H1 (cell line): ENCODE data around the gene KLHL1. TPM values are rescaled to one million over a fixed set of nuclear protein-coding genes. Genes with fewer than 3 reads are reported as not detected.

ENCODE experiments used
- CEBPB ChIP-seq: IDR thresholded peaks from 2 replicates; pipeline ENCODE4 v1.6.1; 2012; ENCODE audit warnings: low read depth, low read length
- CHD7 ChIP-seq: fragments of 300-600 bp; sonication (generic); IDR thresholded peaks from 2 replicates; pipeline ENCODE4 v1.7.1; 2012; ENCODE audit warnings: low read length, moderate library complexity, mild to moderate bottlenecking, inconsistent platforms; ENCODE audit not compliant: insufficient replicate concordance
- KDM4A ChIP-seq: IDR thresholded peaks from one replicate; pipeline ENCODE4 v1.7.1; 2012; ENCODE audit warnings: low read depth, mild to moderate bottlenecking, moderate library complexity, low read length, inconsistent platforms; ENCODE audit not compliant: severe bottlenecking
- NRF1 ChIP-seq: IDR thresholded peaks from 2 replicates; pipeline ENCODE4 v1.6.1; 2011; ENCODE audit warnings: mild to moderate bottlenecking, low read depth, low read length, improper control_type of control experiment
- TAF1 ChIP-seq: IDR thresholded peaks from 2 replicates; pipeline ENCODE4 v1.6.1; 2011; ENCODE audit warnings: mild to moderate bottlenecking, low read depth, low read length
- polyA plus RNA-seq, 7 experiments: library from polyadenylated mRNA; depleted of rRNA in 3 of 7; stranded (reverse) in 5 of 7; unstranded in 2 of 7; fragments of >200 nt in 5 of 7; fragments of 200-250 nt in 2 of 7; gene quantifications; 1 replicate in 5 of 7; 2 replicates in 1 of 7; 4 replicates in 1 of 7; pipeline versions ENCODE4 v1.2.1 to v1.2.3, GENCODE V29; 2011 to 2013; ENCODE audit warnings: missing spikeins in 2 of 7, mixed read lengths in 2 of 7
- total RNA-seq: library from RNA; stranded (reverse); fragmentation: NEBNext Ultra II Directional; extraction: Animal tissue kit (Norgen Biotek cat#: 25700); gene quantifications from 2 replicates; pipeline ENCODE4 v1.2.1, GENCODE V29; 2021

The KLHL1 gene
- total and polyA plus RNA-seq, 2 of the 8 experiments (the other 6 are each of a cell fraction or from before 2014, with no cell fraction given) = not detected

- no peak for TF ChIP-seq CHD7
- no peak for TF ChIP-seq KDM4A
- TF ChIP-seq NRF1 = no peak
- no peak for TF ChIP-seq TAF1
- no peak for TF ChIP-seq CEBPB
Observed at GRCh38 chr13:69677343-69677742, 430.9 kb downstream of the KLHL1 start (continued).
